Skin epidermis (tissue), 12 donors: Measurements from ENCODE around the gene HIC2.
"Not testable (repeated sequence)": the region's sequence is repeated elsewhere in the genome, so short reads cannot be mapped to it uniquely, and the experiment has no call there.

ENCODE experiments used
- H3K27ac ChIP-seq, 21 experiments: fragments of 200-600 bp; sonication (generic) in 11 of 21; one replicate each; pipeline ENCODE4 v1.5.0; 2020; ENCODE audit warnings: mild to moderate bottlenecking in 3 of 21, inconsistent platforms in 2 of 21, moderate library complexity in 2 of 21
- H3K4me3 ChIP-seq, 7 experiments: fragments of 200-600 bp; sonication (generic) in 2 of 7; one replicate each; pipeline ENCODE4 v1.5.0; 2020; ENCODE audit warnings: inconsistent platforms in 2 of 7, mild to moderate bottlenecking in 2 of 7, moderate library complexity in 1 of 7

Gene HIC2

GRCh38 chr22:21484039-21484438 is 66.9 kb downstream of the HIC2 start:
- not testable (repeated sequence) for H3K27ac ChIP-seq, H3K4me3 ChIP-seq

GRCh38 chr22:21487723-21488122 is 70.6 kb downstream of the HIC2 start:
- H3K27ac ChIP-seq, H3K4me3 ChIP-seq: not testable (repeated sequence)

- H3K27ac ChIP-seq, H3K4me3 ChIP-seq: not testable (repeated sequence)
Measured at GRCh38 chr22:21489149-21489680, 72.0 kb downstream of the HIC2 start.

- H3K4me3 ChIP-seq, H3K27ac ChIP-seq: not testable (repeated sequence)
Measured at GRCh38 chr22:21490556-21490955, 73.4 kb downstream of the HIC2 start.

GRCh38 chr22:21492271-21492670 is 75.1 kb downstream of the HIC2 start:
- not testable (repeated sequence) for H3K27ac ChIP-seq, H3K4me3 ChIP-seq

- not testable (repeated sequence) for H3K27ac ChIP-seq, H3K4me3 ChIP-seq
Measured at GRCh38 chr22:21493789-21494782, 76.9 kb downstream of the HIC2 start.

- not testable (repeated sequence) for H3K4me3 ChIP-seq, H3K27ac ChIP-seq
Measured at GRCh38 chr22:21497984-21498383, 80.8 kb downstream of the HIC2 start.

GRCh38 chr22:21498489-21498888 is 81.3 kb downstream of the HIC2 start:
- not testable (repeated sequence) for H3K27ac ChIP-seq, H3K4me3 ChIP-seq

GRCh38 chr22:21499623-21500506 is 82.7 kb downstream of the HIC2 start:
- not testable (repeated sequence) for H3K27ac ChIP-seq, H3K4me3 ChIP-seq
